Measurements from ENCODE around the gene CLC. TPM values are rescaled to one million over a fixed set of nuclear protein-coding genes. Genes with fewer than 3 reads are reported as not detected.

The CLC gene
- total and polyA plus RNA-seq, 4 donors = not detected

Other genes starting within 250 kb of the CLC start
- not detected for gene DLL3, start 239.1 kb downstream of the CLC start, total RNA-seq
- not detected for gene DLL3, start 239.1 kb downstream of the CLC start, polyA plus RNA-seq
- gene SELENOV, start 222.9 kb downstream of the CLC start, total RNA-seq = not detected
- not detected for gene SELENOV, start 222.9 kb downstream of the CLC start, polyA plus RNA-seq
- 1 to 10 TPM; 3.2 to 3.3 TPM for gene EID2B, start 205.2 kb downstream of the CLC start, total RNA-seq
- 1 to 10 TPM in 1 of 2 donors, under 1 TPM in 1; 0.75 to 6.0 TPM for gene EID2B, start 205.2 kb downstream of the CLC start, polyA plus RNA-seq
- 10 to 100 TPM in 1 of 2 donors, 1 to 10 TPM in 1; 9.7 to 13.0 TPM for gene EID2, start 197.9 kb downstream of the CLC start, total RNA-seq
- gene EID2, start 197.9 kb downstream of the CLC start, polyA plus RNA-seq = 10 to 100 TPM in 1 of 2 donors, 1 to 10 TPM in 1; 8.0 to 12.6 TPM
- not detected for gene LGALS13, start 135.5 kb downstream of the CLC start, total RNA-seq
- not detected for gene LGALS13, start 135.5 kb downstream of the CLC start, polyA plus RNA-seq
- gene LGALS16, start 82.1 kb downstream of the CLC start, total RNA-seq = not detected
- not detected for gene LGALS16, start 82.1 kb downstream of the CLC start, polyA plus RNA-seq
- gene LGALS14, start 33.5 kb downstream of the CLC start, total RNA-seq = not detected
- not detected for gene LGALS14, start 33.5 kb downstream of the CLC start, polyA plus RNA-seq
- gene LEUTX, start 40.8 kb upstream of the CLC start, total RNA-seq = not detected
- not detected for gene LEUTX, start 40.8 kb upstream of the CLC start, polyA plus RNA-seq
- 10 to 100 TPM in 1 of 2 donors, 1 to 10 TPM in 1; 8.4 to 12.9 TPM for gene DYRK1B, start 96.1 kb upstream of the CLC start, total RNA-seq
- gene DYRK1B, start 96.1 kb upstream of the CLC start, polyA plus RNA-seq = 10 to 100 TPM in 1 of 2 donors, 1 to 10 TPM in 1; 4.3 to 17.5 TPM
- gene FBL, start 108.3 kb upstream of the CLC start, total RNA-seq = 100 to 1,000 TPM; 121 to 150 TPM
- 100 to 1,000 TPM; 158 to 232 TPM for gene FBL, start 108.3 kb upstream of the CLC start, polyA plus RNA-seq
- gene FCGBP, start 196.6 kb upstream of the CLC start, total RNA-seq = 100 to 1,000 TPM in 1 of 2 donors, 10 to 100 TPM in 1; 71.2 to 790 TPM
- gene FCGBP, start 196.6 kb upstream of the CLC start, polyA plus RNA-seq = 10 to 100 TPM in 1 of 2 donors, 1 to 10 TPM in 1; 1.4 to 16.5 TPM
- 10 to 100 TPM; 53.3 to 66.8 TPM for gene PSMC4, start 233.1 kb upstream of the CLC start, total RNA-seq
- 10 to 100 TPM; 37.7 to 61.0 TPM for gene PSMC4, start 233.1 kb upstream of the CLC start, polyA plus RNA-seq